SW 1271 (cell line): ENCODE measurements around the gene CATSPERZ.
"Not testable (repeated sequence)": the region's sequence is repeated elsewhere in the genome, so short reads cannot be mapped to it uniquely, and the experiment has no call there.

Experiments
- DNase-seq, 2 experiments: peaks; one replicate each; lab custom pipeline; 2025; lab: John Stamatoyannopoulos, UW

CATSPERZ gene

DNA sequence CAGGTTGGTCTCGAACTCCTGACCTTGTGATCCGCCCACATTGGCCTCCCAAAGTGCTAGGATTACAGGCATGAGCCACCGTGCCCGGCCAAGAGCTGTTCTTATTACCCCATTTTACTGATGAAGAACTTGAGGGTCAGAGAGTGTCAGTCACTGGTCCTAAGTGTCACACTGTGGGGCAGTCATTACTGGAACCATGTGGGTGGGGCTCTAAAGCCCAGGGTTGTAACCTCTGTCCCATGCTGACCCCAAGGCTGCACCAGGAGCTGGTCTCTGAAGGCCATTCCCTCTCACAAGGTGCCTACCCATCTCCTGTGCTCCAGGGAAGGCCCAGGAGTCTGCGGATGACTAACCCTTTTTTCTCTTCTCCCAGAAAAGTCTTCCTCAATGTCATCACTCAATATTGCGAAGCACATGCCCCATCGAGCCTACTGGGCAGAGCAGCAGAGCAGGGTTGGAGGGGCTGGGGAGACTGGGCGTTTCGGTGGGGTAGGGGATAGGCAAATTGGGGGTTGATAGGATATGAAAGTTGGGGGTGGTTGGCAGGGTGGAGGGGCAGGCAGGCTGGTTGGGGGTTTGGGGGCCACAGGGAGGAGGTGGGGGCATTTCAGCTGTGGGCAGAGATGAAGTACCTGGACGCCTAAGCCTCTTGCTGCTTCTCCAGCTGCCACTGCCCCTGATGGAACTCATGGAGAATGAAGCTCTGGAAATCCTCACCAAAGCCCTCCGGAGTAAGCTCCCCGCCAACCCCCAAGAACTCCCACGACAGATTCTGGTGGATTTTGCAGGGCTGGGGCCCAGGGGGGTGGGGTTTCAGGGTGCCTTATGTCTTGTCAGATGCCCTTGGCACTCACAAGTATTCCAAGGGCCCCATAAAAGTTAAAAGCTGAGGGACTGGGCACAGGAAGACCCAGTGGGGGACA, 3.2 kb downstream of the CATSPERZ start:
- DNase-seq: no peak

DNA sequence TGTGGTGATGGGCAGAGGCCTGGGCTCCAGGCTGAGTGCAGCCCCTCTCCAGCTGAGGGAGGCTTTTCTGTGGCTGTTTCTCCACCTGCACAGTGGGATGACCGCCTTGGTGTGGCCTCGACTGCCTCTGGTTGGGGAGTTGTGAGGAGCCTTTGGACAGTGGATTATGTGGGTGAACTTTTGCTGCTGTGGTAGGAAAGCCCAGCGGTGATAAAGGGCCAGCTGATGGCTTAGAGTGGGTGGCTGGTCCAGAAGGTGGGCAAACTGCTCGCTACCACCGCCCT, 3.8 kb downstream of the CATSPERZ start:
- DNase-seq: no peak

DNA sequence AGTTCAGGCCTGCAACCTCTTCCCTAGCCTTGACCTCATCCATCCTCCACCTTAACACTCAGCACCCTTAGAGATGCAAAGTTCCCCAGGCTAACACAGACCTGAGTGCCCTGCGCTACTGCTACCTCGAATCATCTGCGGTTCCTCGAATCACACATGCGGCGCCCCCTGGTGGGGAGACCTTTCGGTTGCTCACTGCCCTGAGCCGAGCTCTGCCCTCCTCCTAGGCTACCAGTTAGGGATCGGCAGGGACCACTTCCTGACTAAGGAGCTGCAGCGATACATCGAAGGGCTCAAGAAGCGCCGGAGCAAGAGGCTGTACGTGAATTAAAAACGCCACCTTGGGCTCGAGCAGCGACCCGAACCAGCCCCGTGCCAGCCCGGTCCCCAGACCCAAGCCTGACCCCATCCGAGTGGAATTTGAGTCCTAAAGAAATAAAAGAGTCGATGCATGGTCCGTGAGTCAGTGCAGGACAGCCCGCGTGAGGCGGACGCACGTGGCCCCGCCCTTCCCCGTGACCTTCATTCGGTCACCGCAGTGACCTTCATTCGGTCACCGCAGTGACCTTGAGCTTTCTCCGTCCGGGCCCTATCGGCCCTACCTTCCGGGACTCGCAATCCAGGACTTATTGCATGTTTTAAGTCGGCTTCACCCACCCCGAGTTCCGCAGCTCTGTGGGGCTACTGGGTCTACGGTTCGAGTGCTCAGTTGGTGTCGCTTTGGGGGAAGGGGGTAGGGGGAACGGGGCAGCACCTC, 4.3 kb downstream of the CATSPERZ start:
- DNase-seq: peak; percentile 83 to 91

DNA sequence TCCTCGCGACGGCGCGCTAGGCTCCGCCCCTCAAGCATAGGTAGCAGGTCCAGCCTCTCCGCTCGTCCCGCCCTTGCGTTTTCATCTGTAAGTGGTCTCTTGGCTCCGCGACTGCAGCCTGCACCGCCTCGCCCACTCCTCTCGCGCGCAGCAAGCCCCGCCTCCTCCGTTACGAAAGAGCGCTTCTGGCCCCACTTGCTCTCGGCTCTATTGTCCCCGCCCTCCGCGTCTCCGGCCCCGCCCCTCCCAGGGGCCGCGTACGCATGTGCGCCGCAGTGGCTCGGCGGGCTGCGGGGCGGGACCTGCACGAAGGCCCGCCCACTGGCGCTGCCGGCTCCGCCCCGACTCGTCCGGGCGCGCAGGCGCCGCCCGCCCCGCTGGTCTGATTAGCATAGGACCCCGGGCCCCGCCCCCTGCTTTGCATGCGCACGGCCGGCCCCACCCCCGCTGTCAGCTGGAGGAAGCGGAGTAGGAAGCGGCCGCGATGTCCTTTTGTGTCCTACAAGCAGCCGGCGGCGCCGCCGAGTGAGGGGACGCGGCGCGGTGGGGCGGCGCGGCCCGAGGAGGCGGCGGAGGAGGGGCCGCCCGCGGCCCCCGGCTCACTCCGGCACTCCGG, 5.0 kb downstream of the CATSPERZ start, which contains the start of gene ESRRA:
TSS of gene ESRRA (plus strand) at position 450 of the 616 bp plus-strand sequence. CDS start 1,656 bp downstream, outside the sequence.
- peak; percentile 96 to 98 for DNase-seq

DNA sequence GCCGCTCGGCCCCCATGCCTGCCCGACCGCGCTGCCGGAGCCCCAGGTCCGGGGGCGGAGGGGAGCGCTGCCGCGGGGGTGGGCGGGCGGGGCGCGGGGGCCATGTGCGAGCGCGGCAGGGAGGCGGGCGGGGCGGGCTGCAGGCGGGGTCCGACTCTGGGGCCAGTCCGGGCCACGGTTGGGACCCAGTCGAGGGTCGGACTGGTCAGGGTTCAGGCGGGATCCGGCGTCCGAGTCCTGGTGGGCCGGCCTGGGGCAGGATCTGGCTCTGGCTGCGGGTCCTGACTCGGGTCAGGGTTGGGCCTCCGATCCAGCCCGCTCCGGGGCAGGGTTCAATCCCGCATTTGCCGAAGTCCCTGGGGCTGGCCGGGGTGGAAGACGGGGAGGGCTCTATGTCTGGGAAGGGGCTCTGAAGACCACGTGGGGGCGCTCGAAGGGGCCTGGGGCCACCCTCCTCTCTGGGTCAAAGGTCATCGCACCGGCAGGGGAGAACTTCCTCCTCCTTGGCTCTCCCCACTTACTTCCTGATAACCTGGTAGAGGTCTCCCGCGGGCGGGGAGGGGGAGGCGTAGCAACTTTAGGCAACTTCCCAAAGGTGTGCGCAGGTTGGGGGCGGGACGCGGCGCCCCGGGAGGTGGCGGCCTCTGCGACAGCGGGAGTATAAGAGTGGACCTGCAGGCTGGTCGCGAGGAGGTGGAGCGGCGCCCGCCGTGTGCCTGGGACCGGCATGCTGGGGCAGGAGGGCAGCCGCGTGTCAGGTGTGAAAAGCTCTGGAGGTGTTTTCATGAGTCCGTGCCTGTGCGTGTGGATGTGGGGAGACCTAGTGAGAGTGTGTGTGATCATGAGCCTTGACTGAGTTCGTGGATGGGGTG, 5.8 kb downstream of the CATSPERZ start:
- DNase-seq: peak; percentile 40 to 70

DNA sequence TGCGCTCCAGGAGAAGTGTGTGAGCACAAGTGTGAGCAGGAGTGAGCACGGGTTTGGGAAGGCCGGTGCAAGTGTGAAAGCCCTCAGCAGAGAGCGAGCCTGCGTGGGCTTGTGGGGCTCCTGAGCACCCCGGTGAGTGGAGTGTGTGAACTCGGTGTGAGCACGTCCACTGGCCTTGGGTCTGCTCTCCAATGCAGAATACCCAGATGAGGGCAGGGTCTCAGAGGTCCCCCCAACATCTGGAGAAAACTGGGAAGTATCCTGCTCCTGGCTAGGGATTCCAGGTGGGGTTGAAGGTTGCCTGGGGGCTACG, 6.4 kb downstream of the CATSPERZ start:
- DNase-seq: no peak

DNA sequence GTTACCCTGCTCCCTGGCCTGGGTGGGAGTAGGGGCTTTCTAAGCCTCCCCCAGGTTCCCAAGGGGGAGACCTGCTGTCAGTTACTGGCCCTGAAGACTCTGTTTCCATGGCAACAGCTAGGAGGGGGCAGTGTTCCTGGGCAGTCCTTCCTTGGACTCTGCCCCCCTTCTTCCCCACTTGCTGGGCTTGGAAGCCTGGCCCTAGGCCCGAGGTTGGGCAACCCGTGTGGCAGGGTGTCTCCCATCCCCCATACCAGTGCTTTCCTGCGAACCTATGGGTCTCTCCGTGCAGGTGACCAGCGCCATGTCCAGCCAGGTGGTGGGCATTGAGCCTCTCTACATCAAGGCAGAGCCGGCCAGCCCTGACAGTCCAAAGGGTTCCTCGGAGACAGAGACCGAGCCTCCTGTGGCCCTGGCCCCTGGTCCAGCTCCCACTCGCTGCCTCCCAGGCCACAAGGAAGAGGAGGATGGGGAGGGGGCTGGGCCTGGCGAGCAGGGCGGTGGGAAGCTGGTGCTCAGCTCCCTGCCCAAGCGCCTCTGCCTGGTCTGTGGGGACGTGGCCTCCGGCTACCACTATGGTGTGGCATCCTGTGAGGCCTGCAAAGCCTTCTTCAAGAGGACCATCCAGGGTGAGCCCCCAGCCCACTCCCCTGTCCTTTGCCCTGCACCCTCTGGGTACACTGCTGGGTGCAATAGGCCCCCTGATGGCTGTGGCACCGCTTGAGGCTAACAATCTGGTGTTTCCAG, 6.9 kb downstream of the CATSPERZ start:
- DNase-seq: no peak

DNA sequence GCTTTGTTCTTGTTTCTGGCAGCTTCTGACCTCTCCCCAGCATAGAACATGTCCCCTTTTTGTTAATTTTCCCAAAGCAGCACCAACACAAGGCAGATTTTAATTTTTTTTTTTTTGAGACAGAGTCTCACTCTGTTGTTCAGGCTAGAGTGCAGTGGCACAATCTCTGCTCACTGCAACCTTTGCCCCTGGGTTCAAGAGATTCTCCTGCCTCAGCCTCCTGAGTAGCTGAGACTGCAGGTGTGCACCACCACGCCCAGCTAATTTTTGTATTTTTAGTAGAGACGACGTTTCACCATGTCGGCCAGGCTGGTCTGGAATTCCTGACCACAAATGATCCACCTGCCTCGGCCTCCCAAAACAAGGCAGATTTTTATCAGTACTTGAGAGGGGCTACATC, 7.6 kb downstream of the CATSPERZ start:
- DNase-seq: not testable (repeated sequence)

DNA sequence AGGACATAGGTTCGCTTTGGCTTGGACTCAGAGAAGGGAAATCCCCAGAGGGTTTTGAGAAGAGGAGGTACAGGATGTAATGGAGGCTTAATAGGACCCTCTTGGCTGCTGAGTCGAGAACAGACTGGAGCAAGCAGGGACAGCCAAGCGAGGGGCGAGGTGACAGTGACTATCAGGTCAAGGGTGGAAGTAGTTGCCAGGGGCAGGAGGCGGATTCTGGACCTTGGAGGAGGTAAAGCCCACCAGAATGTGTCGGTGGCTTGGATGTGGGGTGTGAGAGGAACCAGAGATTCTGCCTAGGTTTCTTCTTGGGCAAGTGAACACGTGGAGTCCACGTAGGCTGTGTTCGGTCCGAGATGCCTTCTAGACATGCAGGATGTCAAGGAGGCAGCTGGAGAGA, 12.8 kb downstream of the CATSPERZ start:
- DNase-seq: no peak

DNA sequence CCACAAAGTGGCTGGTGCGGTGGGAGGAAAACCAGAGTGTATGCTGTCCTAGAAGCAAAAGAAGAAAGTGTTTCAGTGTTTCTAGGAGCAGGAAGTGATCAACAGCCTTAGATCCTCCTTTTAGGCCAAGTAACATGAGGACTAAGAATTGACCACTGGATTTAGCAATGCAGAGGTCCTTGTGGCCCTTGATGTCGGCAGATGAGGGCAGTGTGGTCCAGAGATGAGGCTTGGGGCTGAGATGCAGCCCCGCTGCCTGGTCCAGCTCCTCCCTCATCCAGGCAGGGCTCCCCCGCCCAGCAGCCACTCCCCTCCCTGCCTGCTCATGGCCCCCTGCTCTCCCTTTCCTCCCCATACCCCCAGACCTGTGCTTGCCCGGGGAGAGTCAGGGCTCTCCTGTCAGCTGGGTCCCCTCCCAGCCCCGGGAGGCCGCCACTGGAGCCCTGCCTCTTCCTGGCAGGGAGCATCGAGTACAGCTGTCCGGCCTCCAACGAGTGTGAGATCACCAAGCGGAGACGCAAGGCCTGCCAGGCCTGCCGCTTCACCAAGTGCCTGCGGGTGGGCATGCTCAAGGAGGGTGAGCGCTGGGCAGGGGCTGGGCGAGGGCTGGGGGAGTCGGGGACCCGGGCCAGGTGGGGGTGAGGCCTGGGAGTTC, 13.5 kb downstream of the CATSPERZ start:
- DNase-seq: no peak

DNA sequence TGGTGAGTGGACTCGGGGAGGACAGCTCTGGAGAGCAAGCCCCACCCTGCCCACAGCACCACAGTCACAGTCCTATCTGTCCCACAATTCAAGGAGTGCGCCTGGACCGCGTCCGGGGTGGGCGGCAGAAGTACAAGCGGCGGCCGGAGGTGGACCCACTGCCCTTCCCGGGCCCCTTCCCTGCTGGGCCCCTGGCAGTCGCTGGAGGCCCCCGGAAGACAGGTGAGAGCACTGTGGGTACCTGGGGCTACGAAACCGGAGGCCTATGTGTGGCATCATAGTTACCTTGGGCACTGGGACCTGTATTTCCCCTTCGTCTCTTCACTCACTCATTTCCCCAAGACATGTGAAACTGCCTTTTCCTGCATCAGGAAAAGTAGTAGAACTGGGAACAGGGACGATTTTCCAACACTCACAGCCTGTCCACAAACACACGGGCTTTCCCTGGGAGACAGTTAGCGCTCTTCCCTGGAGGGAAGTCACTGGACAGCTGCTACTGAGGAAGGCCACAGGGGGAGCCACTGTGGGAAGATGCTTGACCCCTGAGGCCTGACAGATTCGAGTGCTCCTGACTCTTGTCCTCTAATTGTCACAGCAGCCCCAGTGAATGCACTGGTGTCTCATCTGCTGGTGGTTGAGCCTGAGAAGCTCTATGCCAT, 14.1 kb downstream of the CATSPERZ start:
- DNase-seq: no peak

DNA sequence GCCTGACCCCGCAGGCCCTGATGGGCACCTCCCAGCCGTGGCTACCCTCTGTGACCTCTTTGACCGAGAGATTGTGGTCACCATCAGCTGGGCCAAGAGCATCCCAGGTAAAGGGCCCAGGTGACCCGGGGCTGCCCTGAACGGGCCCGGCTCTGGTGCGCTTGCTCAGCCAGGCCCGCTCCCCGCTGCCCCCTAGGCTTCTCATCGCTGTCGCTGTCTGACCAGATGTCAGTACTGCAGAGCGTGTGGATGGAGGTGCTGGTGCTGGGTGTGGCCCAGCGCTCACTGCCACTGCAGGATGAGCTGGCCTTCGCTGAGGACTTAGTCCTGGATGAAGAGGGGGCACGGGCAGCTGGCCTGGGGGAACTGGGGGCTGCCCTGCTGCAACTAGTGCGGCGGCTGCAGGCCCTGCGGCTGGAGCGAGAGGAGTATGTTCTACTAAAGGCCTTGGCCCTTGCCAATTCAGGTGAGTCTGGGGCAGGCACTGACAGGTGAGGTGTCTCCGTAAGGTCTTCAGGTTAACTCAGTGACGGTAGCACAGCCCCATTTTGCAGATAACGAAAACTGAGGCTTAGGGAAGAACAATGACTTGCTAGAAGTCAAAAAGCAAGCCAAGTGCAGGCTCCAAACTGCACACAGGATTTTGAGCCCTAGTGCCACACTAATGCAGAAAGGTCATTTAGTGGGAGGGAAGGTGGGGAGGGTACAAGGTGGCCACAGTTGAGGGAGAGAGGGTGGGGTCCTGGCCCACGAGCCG, 14.8 kb downstream of the CATSPERZ start:
- DNase-seq: no peak

DNA sequence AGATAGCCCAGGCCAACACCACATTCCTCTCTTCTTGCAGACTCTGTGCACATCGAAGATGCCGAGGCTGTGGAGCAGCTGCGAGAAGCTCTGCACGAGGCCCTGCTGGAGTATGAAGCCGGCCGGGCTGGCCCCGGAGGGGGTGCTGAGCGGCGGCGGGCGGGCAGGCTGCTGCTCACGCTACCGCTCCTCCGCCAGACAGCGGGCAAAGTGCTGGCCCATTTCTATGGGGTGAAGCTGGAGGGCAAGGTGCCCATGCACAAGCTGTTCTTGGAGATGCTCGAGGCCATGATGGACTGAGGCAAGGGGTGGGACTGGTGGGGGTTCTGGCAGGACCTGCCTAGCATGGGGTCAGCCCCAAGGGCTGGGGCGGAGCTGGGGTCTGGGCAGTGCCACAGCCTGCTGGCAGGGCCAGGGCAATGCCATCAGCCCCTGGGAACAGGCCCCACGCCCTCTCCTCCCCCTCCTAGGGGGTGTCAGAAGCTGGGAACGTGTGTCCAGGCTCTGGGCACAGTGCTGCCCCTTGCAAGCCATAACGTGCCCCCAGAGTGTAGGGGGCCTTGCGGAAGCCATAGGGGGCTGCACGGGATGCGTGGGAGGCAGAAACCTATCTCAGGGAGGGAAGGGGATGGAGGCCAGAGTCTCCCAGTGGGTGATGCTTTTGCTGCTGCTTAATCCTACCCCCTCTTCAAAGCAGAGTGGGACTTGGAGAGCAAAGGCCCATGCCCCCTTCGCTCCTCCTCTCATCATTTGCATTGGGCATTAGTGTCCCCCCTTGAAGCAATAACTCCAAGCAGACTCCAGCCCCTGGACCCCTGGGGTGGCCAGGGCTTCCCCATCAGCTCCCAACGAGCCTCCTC, 15.7 kb downstream of the CATSPERZ start:
- DNase-seq: not testable (repeated sequence)

DNA sequence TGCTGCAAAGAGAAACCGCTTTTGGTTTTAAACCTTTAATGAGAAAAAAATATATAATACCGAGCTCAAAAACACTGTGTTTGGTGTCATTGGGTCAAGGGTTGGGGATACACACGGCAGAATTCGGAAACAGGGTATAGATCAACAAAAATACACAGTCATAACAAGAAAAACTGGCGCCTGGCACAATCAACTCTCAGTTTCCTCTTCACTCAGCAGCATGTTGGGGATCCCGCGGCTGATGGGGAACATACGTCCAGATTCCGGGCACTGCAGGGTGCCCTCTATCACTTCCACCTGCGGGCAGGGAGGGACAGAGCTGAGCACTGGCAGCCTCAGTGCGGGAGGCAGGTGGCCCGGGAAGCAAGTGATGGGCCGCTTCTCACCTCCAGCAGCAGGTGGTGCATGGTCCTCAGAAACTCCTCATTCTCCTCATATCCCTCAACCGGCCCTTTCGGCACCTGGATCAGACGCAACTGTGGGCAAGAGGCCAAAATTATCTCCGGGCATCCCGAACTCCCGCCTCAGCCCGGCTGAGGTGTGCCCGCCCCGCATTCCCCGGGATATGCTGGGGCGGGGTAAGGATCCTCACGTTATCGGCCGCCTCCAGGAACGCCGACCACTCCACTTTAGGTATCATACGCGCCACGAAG, 16.6 kb downstream of the CATSPERZ start:
- DNase-seq: peak in 1 of 2 experiments; percentile 58

DNA sequence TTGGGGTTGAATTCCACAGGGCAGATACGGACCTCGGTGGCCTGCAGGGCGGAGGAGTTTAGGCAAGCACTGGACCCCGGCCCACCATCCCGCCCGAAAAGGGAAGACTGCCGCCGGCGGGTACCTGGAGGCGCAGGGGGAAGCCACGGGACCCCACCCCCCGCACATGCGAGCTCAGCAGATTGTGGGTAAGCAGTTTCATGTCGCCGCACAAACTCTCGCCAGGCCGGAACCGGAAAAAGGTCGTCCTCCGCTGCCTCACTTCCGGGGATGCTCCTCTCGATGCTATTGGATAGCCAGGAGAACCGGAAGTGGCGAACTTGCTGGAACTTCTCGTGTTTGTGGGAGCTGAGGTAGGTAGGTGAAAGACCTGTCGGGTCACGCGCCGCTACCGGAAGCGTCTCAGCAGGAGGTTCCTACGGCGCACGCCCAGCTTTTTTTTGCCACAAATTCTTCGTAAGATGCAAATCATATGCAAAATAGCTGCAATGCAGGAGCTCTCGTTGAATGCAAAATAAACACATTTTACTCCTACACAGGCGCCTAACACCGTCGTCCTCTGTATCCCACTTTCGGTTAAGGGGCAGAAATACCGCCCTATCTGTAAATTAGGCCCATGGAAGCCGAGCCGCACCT, 17.3 kb downstream of the CATSPERZ start, which contains the start of gene TRMT112:
TSS of gene TRMT112 (minus strand) at position 235 of the 636 bp plus-strand sequence. CDS start at position 202, 33 bp downstream.
- peak; percentile 97 to 98 for DNase-seq

DNA sequence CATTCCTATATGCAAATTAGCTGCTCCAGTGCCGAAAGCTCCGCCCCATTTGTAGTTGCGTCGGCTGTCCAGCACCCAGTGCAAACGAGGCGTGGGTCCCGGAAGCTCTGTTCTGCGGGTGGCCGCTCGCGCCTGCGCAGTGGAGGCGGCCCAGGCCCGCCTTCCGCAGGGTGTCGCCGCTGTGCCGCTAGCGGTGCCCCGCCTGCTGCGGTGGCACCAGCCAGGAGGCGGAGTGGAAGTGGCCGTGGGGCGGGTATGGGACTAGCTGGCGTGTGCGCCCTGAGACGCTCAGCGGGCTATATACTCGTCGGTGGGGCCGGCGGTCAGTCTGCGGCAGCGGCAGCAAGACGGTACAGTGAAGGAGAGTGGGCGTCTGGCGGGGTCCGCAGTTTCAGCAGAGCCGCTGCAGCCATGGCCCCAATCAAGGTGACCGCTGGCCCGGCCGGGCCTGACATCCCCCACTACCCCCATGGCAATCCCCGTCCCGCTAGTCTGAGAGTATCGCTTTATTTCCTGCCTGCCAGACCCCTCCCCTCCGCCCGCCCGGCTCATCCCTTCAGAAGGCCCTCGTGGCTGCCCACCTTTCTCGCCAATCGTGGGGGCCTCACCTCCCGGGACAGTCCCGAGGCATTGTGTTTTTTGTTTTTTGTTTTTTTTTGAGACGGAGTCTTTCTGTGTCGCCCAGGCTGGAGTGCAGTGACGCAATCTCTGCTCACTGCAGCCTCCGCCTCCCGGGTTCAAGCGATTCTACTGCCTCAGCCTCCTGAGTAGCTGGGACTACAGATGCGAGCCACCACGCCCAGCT, 18.0 kb downstream of the CATSPERZ start, which contains the start of gene PRDX5:
TSS of gene PRDX5 (plus strand) at position 161 of the 805 bp plus-strand sequence. CDS start at position 256, 95 bp downstream.
- DNase-seq: peak; percentile 83 to 95
